Liver (tissue), 9 donors: Measurements from ENCODE around the gene NCOA6. TPM values are rescaled to one million over a fixed set of nuclear protein-coding genes. Genes with fewer than 3 reads are reported as not detected.

Source experiments
- DNase-seq: peaks from one replicate; pipeline ENCODE4 v3.0.0-alpha.2; 2017; ENCODE audit warnings: low spot score
- H3K27ac ChIP-seq, 2 donors: one replicate each; pipeline ENCODE4 v1.7.0; 2013; ENCODE audit warnings: inconsistent platforms in 2 of 2, low read length in 2 of 2, control low read depth in 1 of 2, low read depth in 1 of 2, mild to moderate bottlenecking in 1 of 2
- H3K27me3 ChIP-seq, 4 donors: one replicate each; pipeline versions ENCODE4 v1.6.1 to v1.7.0; 2013; ENCODE audit warnings: low read length in 3 of 4, inconsistent platforms in 1 of 4, mild to moderate bottlenecking in 1 of 4, moderate library complexity in 1 of 4; ENCODE audit not compliant: control insufficient read depth in 4 of 4, insufficient read depth in 4 of 4
- H3K36me3 ChIP-seq, 4 donors: one replicate each; pipeline versions ENCODE4 v1.6.1 to v1.7.0; 2013; ENCODE audit warnings: low read length in 3 of 4, mild to moderate bottlenecking in 3 of 4, low read depth in 1 of 4, moderate library complexity in 1 of 4; ENCODE audit not compliant: control insufficient read depth in 4 of 4, insufficient read depth in 3 of 4
- H3K4me1 ChIP-seq, 4 donors: one replicate each; pipeline versions ENCODE4 v1.6.1 to v1.7.0; 2013; ENCODE audit warnings: low read length in 3 of 4, mild to moderate bottlenecking in 3 of 4, moderate library complexity in 1 of 4; ENCODE audit not compliant: control insufficient read depth in 4 of 4, insufficient read depth in 4 of 4
- H3K4me3 ChIP-seq, 3 donors: one replicate each; pipeline versions ENCODE4 v1.6.1 to v1.7.0; 2013; ENCODE audit warnings: low read length in 3 of 3, control low read depth in 1 of 3, low read depth in 1 of 3, mild to moderate bottlenecking in 1 of 3
- H3K9ac ChIP-seq, 2 donors: one replicate each; pipeline ENCODE4 v1.7.0; 2013; ENCODE audit warnings: low read length in 2 of 2, mild to moderate bottlenecking in 2 of 2, moderate library complexity in 2 of 2, control low read depth in 1 of 2, low read depth in 1 of 2
- H3K9me3 ChIP-seq, 4 donors: one replicate each; pipeline versions ENCODE4 v1.6.1 to v1.7.0; 2013; ENCODE audit warnings: low read length in 3 of 4; ENCODE audit not compliant: control insufficient read depth in 4 of 4
- ATF3 ChIP-seq: IDR thresholded peaks from 2 replicates; pipeline ENCODE4 v1.6.1; 2016; ENCODE audit warnings: antibody characterized with exemption
- CTCF ChIP-seq: fragments of 150-350 bp; IDR thresholded peaks from 2 replicates; pipeline ENCODE4 v1.5.1; 2017; ENCODE audit warnings: improper control_type of control experiment, low read depth, low read length; ENCODE audit not compliant: missing input control
- EGR1 ChIP-seq, 2 donors: IDR thresholded peaks; 2 replicates each; pipeline ENCODE4 v1.6.1; 2016 to 2018; ENCODE audit warnings: antibody characterized with exemption in 2 of 2, low read depth in 2 of 2
- FOXA1 ChIP-seq: IDR thresholded peaks from 2 replicates; pipeline ENCODE4 v1.6.1; 2016; ENCODE audit warnings: antibody characterized with exemption
- GABPA ChIP-seq, 2 donors: IDR thresholded peaks in 1 of 2; conservative IDR thresholded peaks in 1 of 2; 2 replicates each; pipeline ENCODE4 v1.6.1; 2016; ENCODE audit warnings: antibody characterized with exemption in 2 of 2, mild to moderate bottlenecking in 1 of 2, moderate library complexity in 1 of 2
- HNF4A ChIP-seq, 2 donors: conservative IDR thresholded peaks; 2 replicates each; pipeline ENCODE4 v1.6.1; 2016; ENCODE audit warnings: antibody characterized with exemption in 2 of 2, mild to moderate bottlenecking in 2 of 2
- HNF4G ChIP-seq: IDR thresholded peaks from 2 replicates; pipeline ENCODE4 v1.6.1; 2016; ENCODE audit warnings: antibody characterized with exemption
- JUND ChIP-seq, 2 donors: IDR thresholded peaks; 2 replicates each; pipeline ENCODE4 v1.6.1; 2016; ENCODE audit warnings: antibody characterized with exemption in 2 of 2
- MAX ChIP-seq: IDR thresholded peaks from 2 replicates; pipeline ENCODE4 v1.6.1; 2016; ENCODE audit warnings: antibody characterized with exemption
- NR2F2 ChIP-seq: IDR thresholded peaks from 2 replicates; pipeline ENCODE4 v1.6.1; 2016; ENCODE audit warnings: antibody characterized with exemption
- RAD21 ChIP-seq, 2 donors: IDR thresholded peaks; 2 replicates each; pipeline ENCODE4 v1.6.1; 2016; ENCODE audit warnings: antibody characterized with exemption in 2 of 2, mild to moderate bottlenecking in 2 of 2
- REST ChIP-seq: IDR thresholded peaks from 2 replicates; pipeline ENCODE4 v1.6.1; 2016; ENCODE audit warnings: antibody characterized with exemption, mild to moderate bottlenecking
- RXRA ChIP-seq, 2 donors: IDR thresholded peaks; 2 replicates each; pipeline ENCODE4 v1.6.1; 2017 to 2018; ENCODE audit warnings: antibody characterized with exemption in 2 of 2, mild to moderate bottlenecking in 1 of 2
- SP1 ChIP-seq: IDR thresholded peaks from 2 replicates; pipeline ENCODE4 v1.6.1; 2018; ENCODE audit warnings: antibody characterized with exemption, mild to moderate bottlenecking
- TAF1 ChIP-seq: conservative IDR thresholded peaks from 2 replicates; pipeline ENCODE4 v1.6.1; 2016; ENCODE audit warnings: antibody characterized with exemption, mild to moderate bottlenecking
- YY1 ChIP-seq: IDR thresholded peaks from 2 replicates; pipeline ENCODE4 v1.6.1; 2016; ENCODE audit warnings: antibody characterized with exemption, mild to moderate bottlenecking
- ZBTB33 ChIP-seq: IDR thresholded peaks from 2 replicates; pipeline ENCODE4 v1.6.1; 2016; ENCODE audit warnings: antibody characterized with exemption
- polyA plus RNA-seq, 2 donors: library from polyadenylated mRNA; stranded (reverse) in 1 of 2; unstranded in 1 of 2; fragments of 200-250 nt in 1 of 2; fragments of >200 nt in 1 of 2; fragmentation: Nextera tagmentation in 1 of 2; extraction: Ambion mirVana in 1 of 2; gene quantifications; one replicate each; pipeline versions ENCODE4 v1.2.1 to v1.2.3, GENCODE V29; 2013 to 2015
- total RNA-seq, 2 donors: library from RNA; depleted of rRNA; stranded (reverse); fragments of >200 nt; gene quantifications; one replicate each; pipeline ENCODE4 v1.2.3, GENCODE V29; 2014
- donor health status: healthy.
- donor health status: healthy.
- donor health status: healthy.
- donor health status: healthy.
- donor health status: healthy.

Gene NCOA6
- total and polyA plus RNA-seq, 4 donors: 5.4 to 13.1 (median 6.2) TPM

GRCh38 chr20:34680586-34681175 is 144.8 kb downstream of the NCOA6 start:
- no peak overlapping the region for H3K9ac ChIP-seq
- no peaks in the 10 kb centered on the region for H3K27me3 ChIP-seq
- H3K9me3 ChIP-seq: no peaks in the 10 kb centered on the region
- H3K4me1 ChIP-seq: peaks cover 3 to 8% (median 7%) of the 10 kb centered on the region in 4 donors
- no peak overlapping the region for H3K4me3 ChIP-seq
- H3K27ac ChIP-seq: no peak overlapping the region
- DNase-seq: no peak
- no peaks in the 10 kb centered on the region for H3K36me3 ChIP-seq
- TF ChIP-seq EGR1 (IDR thresholded peaks at IDR 0.05; ENCODE audit: low read depth in 2 of 2) (no peak), CTCF (no peak), ZBTB33 (no peak), ATF3 (no peak), RAD21 (IDR thresholded peaks at IDR 0.05) (no peak), NR2F2 (no peak), MAX (no peak), HNF4A (conservative IDR thresholded peaks at IDR 0.05) (no peak), REST (no peak), RXRA (IDR thresholded peaks at IDR 0.05) (no peak), TAF1 (no peak), YY1 (no peak), HNF4G (no peak), GABPA (IDR thresholded peaks at IDR 0.05 in 1 of 2, conservative IDR thresholded peaks at IDR 0.05 in 1 of 2) (no peak), SP1 (no peak), FOXA1 (no peak), JUND (IDR thresholded peaks at IDR 0.05) (no peak)
